C1 segment of cervical spinal cord (tissue), 14 donors: ENCODE measurements around the gene TOMM40L.
"Not testable (repeated sequence)": the region's sequence is repeated elsewhere in the genome, so short reads cannot be mapped to it uniquely, and the experiment has no call there.

Experiments used
- DNase-seq, 14 donors: peaks; one replicate each; lab custom pipeline; 2025; lab: John Stamatoyannopoulos, UW

Gene TOMM40L

GRCh38 chr1:161219078-161219892 lies 6.6 kb upstream of the TOMM40L start:
- no peak for DNase-seq

DNA sequence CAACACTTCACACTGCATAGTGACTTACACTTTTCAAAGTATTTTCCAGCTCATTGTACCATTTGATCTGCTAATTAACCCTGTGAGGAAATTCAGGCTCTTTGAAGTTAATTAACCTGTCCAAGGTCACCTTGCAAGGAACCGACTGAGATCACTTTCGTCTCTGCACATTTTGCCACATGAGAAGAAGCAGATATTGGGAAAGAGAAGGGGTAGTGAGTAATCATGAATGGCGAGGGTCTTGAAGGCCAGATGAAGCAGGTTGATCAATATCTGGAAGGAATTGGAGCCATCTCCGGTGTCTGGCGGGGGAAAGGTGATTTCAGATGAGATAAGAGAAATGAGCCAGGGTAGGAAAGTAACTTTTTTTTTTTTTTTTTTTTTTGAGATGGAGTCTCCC lies 5.9 kb upstream of the TOMM40L start:
- no peak for DNase-seq

DNA sequence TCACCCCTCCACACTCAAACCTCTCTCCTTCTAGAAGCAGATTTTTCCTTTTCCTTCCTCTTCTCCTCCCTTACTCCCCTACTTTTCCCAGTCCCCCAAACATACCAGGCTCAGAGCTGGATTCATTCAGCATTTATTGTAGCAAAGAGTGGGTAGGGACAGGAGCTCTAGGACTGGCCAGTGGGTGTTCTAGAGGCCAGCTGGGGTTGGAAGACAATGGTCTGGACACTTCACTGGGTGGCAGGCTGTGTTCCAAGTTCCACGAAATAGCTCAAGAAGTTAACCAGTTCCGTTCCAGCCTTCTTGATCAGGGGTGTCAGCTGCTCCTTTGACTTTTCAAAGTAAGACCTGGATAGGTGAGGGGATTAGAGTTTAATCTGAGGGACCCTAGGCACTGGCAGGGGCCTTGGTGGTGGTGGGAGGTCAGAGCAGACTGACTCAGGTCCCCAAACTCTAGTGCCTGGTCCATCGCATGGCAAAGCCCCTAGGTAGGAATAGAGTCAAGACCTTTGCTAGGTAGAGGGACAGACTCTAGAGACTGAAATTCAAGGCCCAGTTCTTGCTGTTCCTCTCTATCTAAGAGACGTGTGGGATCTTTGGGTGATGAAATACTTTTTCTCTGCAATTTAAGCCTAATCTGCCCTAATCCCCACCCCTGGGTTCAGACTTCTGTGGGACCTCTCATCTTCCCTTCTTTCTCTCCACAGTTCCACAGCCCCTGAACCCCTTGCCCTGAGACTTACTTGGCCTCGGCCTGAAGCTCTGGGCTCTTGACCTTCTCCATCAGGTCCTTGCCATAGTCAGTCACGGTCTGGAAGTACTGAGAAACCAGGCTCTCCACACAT lies 3.5 kb upstream of the TOMM40L start:
- no peak for DNase-seq

- no peak for DNase-seq
These were observed 1.8 kb upstream of the TOMM40L start for GRCh38 chr1:161223805-161224694.

DNA sequence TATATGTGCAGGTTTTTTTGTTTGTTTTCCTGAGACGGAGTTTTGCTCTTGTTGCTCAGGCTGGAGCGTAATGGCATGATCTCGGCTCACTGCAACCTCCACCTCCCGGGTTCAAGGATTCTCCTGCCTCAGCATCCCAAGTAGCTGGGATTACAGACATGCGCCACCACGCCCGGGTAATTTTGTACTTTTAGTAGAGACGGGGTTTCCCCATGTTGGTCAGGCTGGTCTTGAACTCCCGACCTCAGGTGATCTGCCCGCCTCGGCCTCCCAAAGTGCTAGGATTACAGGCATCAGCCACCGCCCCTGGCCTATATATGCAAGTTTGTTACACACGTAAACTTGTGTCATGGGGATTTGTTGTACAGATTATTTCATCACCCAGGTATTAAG lies 1.2 kb upstream of the TOMM40L start:
- not testable (repeated sequence) for DNase-seq

GRCh38 chr1:161225178-161225533 lies 704 bp upstream of the TOMM40L start:
- no peak for DNase-seq

DNA sequence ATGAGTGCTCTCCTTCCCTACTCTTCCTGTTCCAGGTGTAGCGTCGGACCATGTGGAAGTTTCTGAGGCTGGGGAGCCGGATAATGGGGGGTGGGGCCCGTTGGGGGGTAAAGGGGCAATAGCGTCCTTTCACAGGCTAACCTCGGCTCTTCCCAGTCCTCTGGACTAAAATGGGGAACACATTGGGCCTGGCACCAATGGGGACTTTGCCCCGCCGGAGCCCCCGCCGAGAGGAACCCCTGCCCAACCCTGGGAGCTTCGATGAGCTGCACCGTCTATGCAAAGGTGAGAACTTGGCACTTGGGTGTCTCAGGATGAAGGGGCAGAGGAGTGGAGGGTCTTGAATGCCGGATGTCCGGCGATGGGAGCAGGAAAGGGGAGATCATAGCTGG lies 456 bp downstream of the TOMM40L start:
- no peak for DNase-seq

DNA sequence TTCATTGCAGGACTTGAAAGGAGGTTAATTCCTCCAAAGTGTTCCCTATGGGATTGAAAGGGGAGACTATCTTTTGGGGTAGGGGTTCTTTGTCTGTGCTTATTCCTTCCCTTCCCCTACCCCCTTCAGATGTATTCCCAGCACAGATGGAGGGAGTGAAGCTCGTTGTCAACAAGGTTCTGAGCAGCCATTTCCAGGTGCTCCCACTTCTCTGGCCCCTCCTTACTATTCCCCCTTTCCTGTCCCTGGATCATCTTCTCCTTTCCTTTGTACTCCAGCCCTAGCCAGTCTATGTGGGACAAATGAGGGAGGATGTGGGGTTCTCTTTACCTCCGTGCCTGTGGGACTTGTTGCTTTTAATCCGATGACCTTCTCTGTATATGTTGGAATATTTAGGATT lies 899 bp downstream of the TOMM40L start:
- DNase-seq = no peak

DNA sequence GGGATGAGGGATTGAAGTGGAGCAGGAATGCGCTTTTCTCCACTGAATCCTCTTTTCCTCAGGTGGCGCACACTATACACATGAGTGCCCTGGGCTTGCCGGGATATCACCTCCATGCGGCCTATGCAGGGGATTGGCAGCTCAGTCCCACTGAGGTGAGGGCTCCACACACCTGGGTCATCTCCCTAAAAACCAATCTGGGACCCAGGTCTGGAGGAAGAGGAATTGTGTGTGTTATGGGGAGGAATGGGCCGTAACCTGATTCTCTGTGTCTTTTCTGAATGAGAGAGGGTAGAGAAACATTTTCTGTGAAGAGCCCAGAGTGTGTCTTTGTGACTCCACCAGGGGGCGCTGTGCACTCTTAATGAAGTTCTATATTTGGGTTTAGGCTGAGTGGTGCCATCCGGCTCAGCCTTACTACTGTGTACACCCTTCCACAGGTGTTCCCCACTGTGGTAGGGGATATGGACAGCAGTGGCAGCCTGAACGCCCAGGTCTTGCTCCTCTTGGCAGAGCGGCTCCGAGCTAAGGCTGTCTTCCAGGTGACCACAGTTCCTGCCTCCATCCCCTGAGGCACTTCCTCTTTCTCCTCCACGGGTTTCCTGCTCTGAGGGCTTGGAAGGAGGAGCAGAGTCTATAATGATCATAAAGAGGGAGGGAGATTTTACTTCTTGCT lies 1.5 kb downstream of the TOMM40L start:
- peak in 13 of 14 donors; percentile 7 to 78 (median 58) for DNase-seq

GRCh38 chr1:161228032-161228431 lies 2.2 kb downstream of the TOMM40L start:
- no peak for DNase-seq

- DNase-seq = no peak
These were observed 4.0 kb downstream of the TOMM40L start for GRCh38 chr1:161229896-161230295.

GRCh38 chr1:161230762-161231161 lies 4.9 kb downstream of the TOMM40L start:
- DNase-seq = no peak

GRCh38 chr1:161233102-161233501 lies 7.2 kb downstream of the TOMM40L start:
- DNase-seq = no peak

- no peak for DNase-seq
These were observed 10.3 kb downstream of the TOMM40L start for GRCh38 chr1:161235957-161236775.

DNA sequence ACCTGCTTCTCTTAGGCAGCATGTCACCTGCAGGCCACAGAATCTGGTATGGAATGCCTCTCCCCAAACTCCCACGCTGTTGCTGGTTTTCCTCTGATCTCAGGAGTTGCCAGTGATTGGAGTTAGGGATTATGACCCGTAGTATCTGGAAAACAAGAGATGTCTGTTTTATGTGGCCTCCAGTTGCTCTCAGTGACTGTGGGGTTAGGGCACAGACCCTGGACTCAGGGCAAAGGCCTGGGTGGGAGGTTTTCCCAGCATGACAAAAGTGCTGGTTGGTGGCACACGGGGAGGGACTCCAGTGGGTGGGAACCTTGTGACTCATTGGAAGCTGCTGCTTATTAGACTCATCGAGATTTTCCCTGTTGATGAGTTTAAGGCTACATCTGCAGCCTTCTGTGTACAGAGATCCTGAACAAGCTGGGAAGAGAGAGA lies 12.2 kb downstream of the TOMM40L start, which contains the start of gene NR1I3:
Gene NR1I3, minus strand, starts transcription at position 165 of the 435 bp plus-strand sequence. CDS start 1,638 bp downstream, outside the sequence.
- no peak for DNase-seq

GRCh38 chr1:161241682-161242081 lies 15.8 kb downstream of the TOMM40L start:
- DNase-seq = no peak

GRCh38 chr1:161242313-161242712 lies 16.5 kb downstream of the TOMM40L start:
- DNase-seq = no peak

DNA sequence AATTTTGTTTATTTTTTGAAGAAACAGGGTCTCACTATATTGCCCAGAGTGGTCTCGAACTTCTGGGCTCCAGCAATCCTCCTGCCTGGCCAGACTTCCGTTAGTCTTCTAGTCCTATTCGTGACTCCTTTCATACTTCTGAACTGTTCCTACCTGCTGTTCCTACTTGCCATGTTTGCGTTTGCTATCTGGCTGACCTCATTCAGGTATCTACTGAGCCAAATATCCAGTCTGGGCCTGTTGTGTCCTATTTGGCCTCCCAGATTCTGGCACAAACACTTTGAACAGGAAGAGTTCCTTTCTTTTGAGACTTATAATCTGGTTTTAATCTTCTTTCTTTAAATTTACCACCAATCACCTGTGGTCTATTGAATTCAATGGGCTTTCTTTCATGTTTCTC lies 19.0 kb downstream of the TOMM40L start:
- no peak for DNase-seq

- not testable (repeated sequence) for DNase-seq
These were observed 24.2 kb downstream of the TOMM40L start for GRCh38 chr1:161250100-161250499.

DNA sequence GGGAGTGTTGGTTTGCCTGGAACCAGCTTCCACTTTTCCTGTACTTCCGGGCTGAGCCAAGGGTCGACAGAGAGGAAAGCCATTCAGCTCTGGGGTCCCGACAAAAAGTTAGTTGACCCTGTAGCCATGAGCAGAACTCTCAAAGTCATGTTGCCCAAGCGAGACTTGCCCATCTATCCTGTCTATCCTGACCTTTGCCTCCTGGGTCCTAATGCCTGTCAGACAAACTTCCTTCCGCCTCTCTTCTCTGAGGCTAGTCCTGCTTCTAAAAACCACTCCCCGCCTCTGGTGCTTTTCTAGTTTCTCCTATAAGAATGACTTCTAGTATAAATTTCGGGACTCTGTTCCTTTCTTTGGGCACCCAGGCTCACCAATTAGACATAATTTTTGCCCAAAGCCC lies 25.0 kb downstream of the TOMM40L start:
- DNase-seq = no peak
